Stimulated activated CD8-positive, alpha-beta memory T cell treated with anti-CD3 and anti-CD28 coated beads, Interleukin-4, amount 100 ng/mL, for 4 hours (primary cell): ENCODE measurements around the gene RUVBL1.
"Not testable (repeated sequence)": the region's sequence is repeated elsewhere in the genome, so short reads cannot be mapped to it uniquely, and the experiment has no call there.

ENCODE experiments used
- DNase-seq, 2 donors: peaks; one replicate each; pipeline ENCODE4 v3.0.0-alpha.2; 2020; ENCODE audit warnings: low read depth in 2 of 2, low spot score in 1 of 2

Gene RUVBL1

DNA sequence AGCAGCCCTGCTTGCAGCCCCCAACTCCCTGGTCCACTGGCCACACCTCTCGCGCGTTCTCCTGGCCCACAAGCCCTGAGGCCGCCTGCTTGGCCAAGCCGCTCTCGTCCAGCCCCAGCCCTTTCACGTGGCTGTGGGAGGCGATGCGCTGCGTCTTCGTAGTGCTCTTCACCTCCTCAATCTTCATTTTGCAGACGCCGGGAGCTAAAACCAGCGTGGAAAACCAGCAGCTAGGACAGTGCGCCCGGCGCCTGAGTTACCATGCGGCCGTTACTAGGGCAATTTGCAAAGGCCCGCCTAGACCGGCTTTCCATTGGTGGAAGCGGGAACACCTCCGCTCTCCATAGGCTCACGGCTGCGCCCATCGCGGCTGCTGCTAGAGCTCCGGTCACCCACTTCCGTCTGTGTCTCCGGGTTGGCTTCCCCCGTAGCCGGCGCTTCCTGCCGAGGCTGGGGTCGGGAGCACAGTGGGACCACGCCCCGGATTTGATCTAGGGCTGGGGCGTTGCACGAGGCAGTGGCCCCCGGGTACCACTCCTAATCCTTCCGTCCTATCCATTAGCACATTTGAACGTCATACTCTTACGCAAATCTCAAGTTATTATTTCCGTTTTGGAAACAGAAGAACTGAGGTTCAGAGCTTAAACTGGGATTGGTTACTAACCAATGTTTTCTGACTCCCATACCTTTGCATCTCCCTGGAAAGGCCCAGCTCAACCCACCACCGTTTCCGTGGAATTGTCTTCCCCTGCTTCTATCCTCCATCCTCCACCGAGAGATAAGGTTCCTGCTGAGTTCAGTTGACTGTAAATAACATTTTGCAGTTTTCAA, at the start of gene RUVBL1:
RUVBL1 (minus strand) TSS at position 275 of the 831 bp plus-strand sequence; CDS start at position 187, 88 bp downstream.
- DNase-seq, result peak; percentile 85 to 93

DNA sequence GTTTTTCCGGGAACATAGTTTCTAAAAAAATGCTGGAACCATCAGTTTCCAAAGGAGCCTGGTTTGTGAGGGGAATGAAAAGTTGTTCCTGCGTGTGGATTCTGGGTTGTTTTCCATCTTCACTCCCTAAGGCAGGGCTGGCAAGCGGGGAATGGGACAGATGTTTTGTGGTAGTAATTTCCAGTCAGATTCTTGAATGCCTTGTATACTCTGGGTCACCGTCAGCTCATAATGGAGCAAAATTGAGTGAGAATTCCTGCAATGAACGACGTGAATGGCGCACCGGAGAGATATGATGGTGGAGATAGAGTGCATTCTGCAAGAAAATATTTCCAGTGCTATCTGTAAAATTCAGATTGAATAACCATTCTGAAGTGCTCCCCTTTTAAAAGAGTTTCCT, 49.6 kb upstream of the RUVBL1 start:
- DNase-seq, result no peak

DNA sequence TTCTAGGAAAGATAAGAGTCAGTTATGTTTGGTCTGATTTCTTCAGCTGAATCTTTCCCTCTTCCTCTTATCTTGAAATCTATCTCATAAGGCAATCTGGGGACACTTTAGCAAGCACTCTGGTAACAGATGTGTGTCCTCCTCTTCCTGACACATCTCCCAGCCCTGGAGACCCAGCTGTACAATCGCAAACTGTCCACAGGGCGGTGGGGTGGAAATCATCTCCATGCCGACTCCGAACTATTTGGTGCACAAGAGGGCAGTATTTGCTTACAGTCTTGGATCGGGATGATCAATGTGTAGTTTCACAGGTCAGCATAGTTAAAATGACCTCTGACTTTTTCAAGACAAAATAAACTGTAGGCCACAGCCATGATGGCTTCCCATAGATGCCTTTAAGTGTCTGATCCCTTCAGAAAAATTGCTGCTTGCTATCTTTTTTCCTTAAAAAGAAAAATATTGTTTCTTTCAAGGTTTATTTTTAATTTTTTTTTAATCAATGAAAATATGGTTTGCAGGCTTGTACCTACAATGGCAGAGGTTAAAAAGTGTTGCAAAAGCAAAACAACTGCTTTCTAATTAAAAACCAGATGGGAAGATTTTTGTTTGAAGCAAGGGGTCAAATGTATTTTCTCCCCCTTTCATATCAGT, 47.4 kb upstream of the RUVBL1 start:
- DNase-seq, result no peak

DNA sequence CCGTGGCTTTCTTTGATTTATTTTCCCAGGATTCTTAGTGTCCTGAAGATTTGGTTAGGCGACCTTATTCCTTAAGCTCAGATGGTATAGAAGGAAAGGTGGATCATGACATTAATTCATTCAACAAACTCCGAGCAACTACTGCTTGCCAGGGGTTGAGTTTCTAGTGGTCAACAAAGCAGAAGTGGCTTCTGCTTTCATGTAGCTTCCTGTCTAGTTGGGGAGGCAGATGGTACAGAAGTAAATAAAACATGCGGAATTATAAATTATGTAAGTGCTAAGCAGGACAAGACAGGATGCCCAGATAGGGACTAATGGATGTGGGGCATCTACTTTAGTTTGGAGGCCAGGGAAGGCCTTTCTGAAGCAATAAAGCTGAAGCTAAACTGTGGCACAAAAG, 45.2 kb upstream of the RUVBL1 start:
- no peak for DNase-seq

DNA sequence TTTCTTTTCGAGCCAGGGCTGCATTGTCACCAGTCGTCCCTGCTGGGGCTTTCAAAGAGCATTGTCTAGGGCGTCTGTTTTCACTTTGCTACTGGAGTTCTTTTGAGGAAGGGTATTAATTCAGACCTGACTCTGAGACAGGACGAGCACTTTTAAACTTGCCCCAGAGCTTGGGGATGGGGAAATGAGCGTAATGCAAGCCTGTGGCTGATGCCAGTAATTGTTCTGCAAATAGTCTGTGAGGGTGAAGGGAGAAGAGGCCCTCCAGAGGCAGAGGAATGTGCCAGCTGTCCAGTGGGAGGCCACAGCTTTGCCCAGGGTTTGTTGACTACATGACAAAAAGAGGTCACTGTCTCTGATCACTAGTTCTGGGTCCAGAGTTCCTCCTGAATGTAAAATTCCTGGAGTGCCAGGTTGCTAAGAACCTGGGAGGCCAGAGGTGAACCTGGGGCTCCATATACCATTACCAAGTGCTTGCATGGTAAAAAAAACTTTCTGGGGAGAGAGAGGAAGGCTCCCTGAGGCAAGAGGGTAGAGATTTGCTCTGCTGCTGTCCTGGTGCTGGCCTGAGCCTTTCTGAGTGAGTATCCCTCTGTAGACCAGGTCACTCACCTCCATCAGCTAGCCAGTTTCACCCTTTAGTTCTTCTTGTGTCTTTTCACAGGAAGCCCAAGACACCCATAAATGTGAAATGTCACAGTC, 44.5 kb upstream of the RUVBL1 start:
- DNase-seq, result no peak

DNA sequence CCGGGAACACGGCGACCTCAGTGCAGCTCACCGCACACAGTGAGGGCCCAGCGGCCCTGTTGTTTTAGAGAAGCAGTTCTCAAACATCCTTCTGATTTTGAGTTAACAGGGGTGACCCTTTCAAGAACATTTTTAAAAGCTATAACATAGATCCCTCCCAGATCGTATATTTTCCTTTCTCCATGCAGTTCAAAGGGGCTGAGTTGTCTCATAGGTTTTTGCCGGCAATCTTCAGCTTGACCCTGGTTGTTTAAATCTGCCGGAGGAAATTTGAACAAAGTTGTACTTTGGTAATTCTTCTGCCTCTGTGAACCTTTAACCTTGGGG, 44.0 kb upstream of the RUVBL1 start:
- no peak for DNase-seq

DNA sequence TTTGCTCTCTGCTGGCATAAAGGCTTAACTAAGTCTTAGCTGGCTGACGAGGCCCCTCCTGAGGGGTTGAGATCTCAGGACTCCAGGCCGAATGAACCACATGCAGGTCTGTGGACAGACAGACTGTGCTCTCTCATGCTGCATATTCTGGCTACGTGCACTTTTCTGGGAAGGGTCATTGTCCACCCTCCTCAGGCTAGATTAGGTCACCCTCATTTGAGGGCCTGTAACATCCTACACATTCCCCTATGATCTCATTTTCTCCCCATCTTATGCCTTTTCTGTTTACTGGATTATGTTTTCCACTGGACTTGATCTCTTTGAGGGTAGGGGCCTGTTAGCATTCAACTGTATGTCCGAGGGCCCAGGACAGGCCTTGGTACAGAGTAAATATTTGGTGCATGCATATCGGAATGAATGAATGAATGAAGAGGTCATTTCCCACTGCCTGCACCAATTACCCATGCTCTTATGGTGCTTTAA, 43.4 kb upstream of the RUVBL1 start:
- no peak for DNase-seq

DNA sequence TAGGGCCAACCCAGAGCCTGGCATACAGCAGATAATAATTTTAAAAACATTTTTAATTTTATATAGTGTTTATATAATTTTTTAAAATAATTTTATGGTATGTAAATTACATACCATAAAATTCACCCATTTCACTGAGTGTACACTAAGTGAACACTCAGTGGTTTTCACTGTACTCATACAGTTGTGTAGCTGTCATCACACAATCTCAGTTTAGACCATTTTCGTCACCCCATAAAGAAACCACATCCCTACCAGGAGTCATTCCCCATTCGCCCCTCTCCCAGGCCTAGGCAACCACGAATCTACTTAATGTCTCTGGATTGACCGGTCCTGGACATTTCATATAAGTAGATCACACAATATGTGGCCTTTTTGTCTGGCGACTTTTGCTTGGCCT, 39.8 kb upstream of the RUVBL1 start:
- DNase-seq, result no peak

DNA sequence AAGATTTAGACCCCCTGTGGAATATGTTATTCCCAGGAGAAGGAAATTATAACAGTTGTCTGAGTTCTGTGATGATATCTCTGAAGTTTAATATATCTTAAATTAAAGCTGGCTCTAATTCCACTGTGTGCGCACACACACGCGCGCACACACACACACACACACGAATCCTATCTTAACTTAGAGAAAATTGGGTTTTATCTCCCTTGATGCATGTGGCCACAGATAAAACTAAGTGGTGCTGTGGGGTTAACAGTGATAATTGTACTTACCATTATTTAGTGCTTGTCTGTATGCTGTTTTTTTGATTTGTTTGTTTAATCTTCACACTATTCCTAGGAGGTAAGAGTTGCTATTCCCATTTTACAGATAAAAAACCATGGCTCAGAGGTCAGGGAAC, 37.0 kb upstream of the RUVBL1 start:
- no peak for DNase-seq

DNA sequence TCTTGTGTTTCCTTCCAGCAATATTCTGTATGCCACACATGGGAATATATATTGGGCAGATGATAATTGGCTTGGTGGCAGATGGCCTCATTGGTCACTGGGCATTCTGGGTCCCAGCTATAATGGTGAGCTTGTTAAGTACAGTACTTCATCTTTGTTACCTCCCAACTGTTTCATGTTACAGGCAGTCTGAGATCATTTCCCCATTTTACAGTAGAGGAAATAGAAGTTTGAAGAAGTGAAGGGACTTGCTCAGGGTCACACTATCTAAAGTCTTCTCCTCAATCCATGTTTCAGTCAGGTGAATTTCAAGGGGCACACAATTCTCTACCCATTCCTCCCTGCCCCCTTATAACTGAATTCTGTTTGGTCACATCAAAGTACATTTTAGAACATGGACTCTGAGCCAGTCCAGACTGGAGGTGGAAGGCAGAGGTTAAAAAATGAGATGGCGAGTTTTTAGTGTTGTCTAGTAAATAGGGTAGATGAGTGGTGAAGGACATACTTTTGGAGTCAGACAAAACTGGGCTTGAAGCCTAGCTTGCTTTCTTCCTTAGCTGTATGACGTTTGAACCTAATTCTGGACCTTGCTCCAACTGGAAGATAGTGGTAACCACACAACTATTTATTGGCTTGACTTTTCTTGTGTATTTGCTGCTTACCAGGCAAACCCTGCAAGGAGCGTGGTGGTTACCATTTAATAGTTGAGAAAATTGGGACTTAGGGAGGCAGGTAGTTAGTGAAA, 32.2 kb upstream of the RUVBL1 start:
- DNase-seq, result no peak

DNA sequence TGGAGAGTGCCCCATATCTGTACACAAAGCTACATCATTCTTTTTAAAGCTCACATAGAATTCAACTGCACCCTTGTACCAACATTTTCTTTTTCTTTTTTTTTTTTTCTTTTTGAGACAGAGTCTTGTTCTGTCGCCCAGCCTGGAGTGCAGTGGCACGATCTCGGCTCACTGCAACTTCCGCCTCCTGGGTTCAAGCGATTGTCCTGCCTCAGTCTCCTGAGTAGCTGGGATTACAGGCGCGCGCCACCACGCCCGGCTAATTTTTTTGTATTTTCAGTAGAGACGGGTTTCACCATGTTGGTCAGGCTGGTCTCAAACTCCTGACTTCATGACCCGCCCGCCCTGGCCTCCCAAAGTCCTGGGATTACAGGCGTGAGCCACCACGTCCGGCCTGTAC, 30.7 kb upstream of the RUVBL1 start:
- DNase-seq, result not testable (repeated sequence)

DNA sequence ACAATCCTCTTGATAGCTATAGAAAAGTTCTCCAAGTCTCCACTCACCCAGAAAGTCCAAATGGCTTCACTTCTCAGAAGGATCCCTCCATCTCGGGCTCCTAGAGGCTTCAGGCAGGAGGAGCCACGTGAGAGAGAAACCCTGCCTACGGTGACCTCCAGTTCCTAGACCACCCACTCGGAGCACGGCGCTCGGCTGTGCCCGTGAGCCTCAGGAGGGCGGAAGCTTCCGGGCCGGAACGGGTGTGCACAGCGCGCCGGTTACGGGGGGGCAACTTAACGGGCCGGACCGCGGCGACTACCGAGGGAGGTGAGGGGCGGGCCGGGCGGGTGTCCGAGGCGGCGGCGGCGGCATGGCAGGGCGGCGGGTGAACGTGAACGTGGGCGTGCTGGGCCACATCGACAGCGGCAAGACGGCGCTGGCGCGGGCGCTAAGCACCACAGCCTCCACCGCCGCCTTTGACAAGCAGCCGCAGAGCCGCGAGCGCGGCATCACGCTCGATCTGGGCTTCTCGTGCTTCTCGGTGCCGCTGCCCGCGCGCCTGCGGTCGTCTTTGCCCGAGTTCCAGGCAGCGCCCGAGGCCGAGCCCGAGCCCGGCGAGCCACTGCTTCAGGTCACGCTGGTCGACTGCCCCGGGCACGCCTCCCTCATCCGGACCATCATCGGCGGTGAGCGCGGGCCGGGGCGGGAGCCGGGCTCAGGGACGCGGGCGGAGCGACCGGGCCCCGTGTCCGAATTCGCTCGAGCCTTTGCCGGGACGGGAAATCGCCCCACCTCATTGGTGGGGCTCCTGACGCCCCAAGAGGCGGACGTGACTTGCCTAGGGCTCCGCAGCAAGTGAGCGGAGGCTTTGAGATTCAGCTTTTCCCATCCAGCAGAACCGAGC, 29.8 kb upstream of the RUVBL1 start, which contains the start of gene EEFSEC:
EEFSEC (plus strand) TSS at position 326 of the 886 bp plus-strand sequence; CDS start at position 353, 27 bp downstream.
- peak; percentile 69 for DNase-seq

DNA sequence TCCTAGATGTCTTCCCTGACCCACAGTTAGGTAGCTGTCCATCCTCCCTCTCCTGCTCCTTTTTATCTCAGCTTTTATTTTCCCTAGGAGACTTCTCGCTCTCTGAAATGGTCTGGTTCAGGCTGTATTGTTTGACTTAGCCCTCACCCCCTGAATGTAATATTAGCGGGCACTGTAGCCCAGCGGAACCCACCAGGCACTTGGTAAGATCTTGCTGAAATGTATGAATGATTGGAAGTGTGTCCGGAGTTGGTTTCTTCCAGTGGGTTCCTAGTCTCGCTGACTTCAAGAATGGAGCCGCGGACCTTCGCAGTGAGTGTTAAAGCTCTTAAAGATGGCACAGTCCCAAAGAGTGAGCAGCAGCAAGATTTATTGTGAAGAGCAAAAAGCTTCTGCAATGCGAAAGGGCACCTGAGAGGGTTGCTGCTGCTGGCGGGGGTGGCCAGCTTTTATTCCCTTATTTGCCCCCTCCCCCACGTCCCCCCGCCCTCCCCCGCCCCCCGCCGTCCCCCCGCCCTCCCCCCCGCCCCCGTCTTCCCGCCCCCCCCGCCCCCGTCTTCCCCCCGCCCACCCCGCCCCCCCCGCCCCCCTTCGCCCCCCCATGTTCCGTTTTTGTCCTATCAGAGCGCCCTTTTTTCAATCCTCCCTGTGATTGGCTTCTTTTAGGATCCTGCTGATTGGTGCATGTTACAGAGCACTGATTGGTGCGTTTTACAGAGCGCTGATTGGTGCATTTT, 29.0 kb upstream of the RUVBL1 start:
- no peak for DNase-seq

DNA sequence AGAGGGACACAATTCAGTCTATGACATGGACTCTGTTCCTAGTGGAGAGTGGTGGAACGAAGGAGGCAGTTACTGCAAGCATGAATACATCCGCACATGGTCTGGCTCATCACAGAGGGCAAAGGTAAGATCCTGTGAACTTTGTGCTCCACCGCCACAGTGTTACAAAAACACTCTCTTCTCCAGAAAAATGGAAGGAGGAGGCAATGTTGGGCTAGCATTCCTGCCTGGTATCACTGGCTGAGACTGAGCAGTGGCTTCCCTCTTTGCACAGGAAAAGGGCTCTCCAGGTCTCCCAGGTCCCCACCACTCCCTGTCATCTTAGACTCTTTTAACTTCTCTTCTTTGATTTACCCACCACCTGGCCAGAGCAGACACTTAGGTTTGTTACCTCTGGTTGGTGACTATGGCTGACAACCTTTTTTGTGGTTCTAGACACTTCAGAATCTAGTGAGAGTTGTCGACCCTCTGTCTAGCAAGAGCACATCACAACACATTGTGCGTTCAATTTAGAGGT, 28.2 kb upstream of the RUVBL1 start:
- DNase-seq, result no peak

DNA sequence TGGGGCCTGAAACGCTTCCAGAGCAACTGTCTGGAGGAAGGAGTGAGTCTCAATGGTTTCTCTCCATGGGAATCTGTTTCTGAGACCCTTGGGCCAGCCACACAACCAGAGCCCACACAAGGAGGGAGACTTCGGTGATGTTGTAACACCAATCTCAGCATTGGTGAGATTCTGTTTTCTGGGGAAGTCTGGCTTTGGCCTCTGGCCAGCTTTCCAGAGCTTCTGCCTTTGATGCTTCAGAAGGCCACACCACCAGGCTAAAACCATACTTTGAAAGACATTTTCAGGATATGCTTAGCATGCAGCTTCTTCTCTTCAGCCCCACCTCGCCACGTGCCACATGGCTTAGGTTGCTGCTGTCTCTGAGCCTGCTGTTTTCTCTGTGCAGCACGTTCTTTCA, 26.0 kb upstream of the RUVBL1 start:
- DNase-seq, result no peak

DNA sequence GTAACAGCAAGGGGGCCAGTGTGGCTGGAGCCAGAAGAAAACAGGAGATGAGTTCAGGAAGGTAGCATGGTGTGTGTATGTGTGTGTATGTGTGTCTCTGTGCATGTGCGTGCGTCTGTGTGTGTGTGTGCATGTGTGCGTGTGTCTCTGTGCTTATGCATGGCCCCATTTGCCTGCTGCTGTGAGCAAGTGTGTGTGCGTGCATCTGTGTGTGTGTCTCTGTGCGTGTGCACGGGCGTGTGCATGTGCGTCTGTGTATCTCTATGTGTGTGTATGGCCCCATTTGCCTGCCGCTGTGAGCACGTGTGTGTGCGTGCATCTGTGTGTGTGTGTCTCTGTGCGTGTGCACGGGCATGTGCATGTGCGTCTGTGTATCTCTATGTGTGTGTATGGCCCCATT, 22.6 kb upstream of the RUVBL1 start:
- no peak for DNase-seq

DNA sequence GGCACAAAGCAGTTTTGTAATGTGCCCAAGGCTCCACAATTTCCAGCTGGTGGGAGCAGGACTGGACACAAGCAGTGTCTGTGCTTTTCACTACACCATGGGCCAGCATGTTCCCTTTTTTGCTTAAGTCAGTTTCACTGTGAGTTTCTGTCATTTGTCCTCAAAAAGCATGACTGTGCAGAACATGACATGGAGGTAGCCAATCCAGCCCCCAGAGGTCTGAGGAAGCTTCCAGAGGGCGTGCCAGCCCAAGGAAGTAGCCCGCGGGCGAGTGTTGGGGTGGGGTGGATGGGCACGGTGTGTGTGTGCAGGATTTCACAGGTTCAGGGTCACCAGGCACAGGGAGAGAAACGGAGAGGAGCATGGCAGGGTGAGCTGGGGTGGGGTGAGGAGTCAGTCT, 21.7 kb upstream of the RUVBL1 start:
- no peak for DNase-seq

DNA sequence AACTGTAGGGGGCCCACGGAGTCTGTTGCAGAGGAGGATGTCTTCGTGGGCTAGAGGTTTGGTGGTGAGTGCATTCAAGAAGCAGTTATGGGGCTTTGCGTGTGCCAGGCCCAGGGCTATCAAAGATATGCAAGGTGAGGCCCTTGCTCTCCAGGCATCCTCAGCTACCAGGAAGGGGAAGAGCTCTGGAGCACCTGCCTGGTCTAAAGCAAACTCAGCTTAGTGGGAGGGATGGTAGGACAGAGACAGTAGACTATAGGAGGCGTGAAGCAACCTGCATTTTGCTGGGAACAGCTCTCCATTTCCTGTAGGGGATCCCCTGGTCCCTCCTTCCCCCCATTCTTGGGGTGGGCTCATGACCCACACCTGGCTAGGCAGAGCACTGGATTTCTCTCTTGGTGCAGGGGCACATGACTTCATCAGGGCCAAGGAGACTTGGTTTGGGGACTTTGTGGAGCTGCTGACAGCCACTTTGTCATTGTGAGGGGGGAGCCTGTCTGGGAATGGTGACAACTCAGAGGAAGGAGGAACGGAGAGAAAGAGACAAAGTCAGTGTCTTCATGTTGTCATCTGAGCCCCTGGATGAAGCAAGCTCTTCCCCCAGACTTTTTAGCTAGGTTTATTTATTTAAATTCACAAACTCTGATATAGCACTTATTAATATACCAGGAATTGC, 21.0 kb upstream of the RUVBL1 start:
- DNase-seq, result no peak

DNA sequence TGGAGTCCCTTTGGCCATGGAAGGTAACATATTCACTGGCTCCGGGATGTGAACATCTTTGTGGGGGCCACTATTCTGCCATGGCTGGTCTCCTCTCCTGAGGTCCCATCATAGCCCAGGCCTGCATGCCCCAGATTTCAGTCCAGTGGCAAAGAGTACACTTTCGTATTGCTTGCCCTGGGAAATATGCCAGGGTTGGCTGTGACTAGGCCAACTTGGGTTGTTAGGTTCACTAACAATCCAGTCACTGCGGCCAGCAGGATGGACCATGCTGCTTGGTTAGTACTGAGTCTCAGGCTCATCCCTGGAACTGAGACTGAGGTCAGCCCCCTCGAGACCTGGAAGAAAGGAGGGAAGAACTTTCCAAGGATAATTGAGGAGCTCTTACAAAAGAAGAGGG, 19.9 kb upstream of the RUVBL1 start:
- no peak for DNase-seq
